Muscle of leg (tissue), 11 donors: ENCODE measurements around the gene ITGA6. TPM values are rescaled to one million over a fixed set of nuclear protein-coding genes. Genes with fewer than 3 reads are reported as not detected.
A peak's percentile ranks its signal among the peaks of the same experiment; 100 is the strongest.

Source experiments
- DNase-seq: peaks from one replicate; pipeline ENCODE4 v3.0.0; 2013
- H3K27ac ChIP-seq: one replicate; pipeline ENCODE4 v1.5.1; 2013; ENCODE audit warnings: mild to moderate bottlenecking, low read length, control low read depth
- H3K27me3 ChIP-seq: one replicate; pipeline ENCODE4 v1.6.1; 2013; ENCODE audit warnings: low read length; ENCODE audit not compliant: control insufficient read depth, insufficient read depth
- H3K36me3 ChIP-seq: one replicate; pipeline ENCODE4 v1.6.1; 2013; ENCODE audit warnings: low read length; ENCODE audit not compliant: control insufficient read depth, insufficient read depth
- H3K4me1 ChIP-seq: one replicate; pipeline ENCODE4 v1.6.1; 2013; ENCODE audit warnings: low read length; ENCODE audit not compliant: control insufficient read depth, insufficient read depth
- H3K4me3 ChIP-seq: one replicate; pipeline ENCODE4 v1.5.1; 2013; ENCODE audit warnings: low read length, control low read depth
- H3K9me3 ChIP-seq: replicated peaks from 2 replicates; pipeline ENCODE4 v1.6.1; 2013; ENCODE audit warnings: low read depth, low read length; ENCODE audit not compliant: control insufficient read depth
- WGBS: methylation state at CpG from one replicate; pipeline ENCODE4 v1.1.5; 2013; ENCODE audit warnings: missing lambda C conversion rate; ENCODE audit not compliant: insufficient coverage; 5-methylcytosine and 5-hydroxymethylcytosine counted together
- polyA plus RNA-seq, 8 donors: library from polyadenylated mRNA; unstranded; fragments of 120-200 nt; gene quantifications; one replicate each; pipeline versions ENCODE4 v1.2.1 to v1.2.3, GENCODE V29; 2013; ENCODE audit warnings: inconsistent platforms in 1 of 8, low replicate concordance in 1 of 8; ENCODE audit not compliant: insufficient read length in 8 of 8, insufficient read depth in 1 of 8
- total RNA-seq: library from RNA; stranded (reverse); fragments of 120-200 nt; gene quantifications from one replicate; pipeline ENCODE4 v1.2.4, GENCODE V29; 2013

ITGA6 gene
- total and polyA plus RNA-seq, 9 donors: 61.6 to 99.0 (median 77.3) TPM

DNA sequence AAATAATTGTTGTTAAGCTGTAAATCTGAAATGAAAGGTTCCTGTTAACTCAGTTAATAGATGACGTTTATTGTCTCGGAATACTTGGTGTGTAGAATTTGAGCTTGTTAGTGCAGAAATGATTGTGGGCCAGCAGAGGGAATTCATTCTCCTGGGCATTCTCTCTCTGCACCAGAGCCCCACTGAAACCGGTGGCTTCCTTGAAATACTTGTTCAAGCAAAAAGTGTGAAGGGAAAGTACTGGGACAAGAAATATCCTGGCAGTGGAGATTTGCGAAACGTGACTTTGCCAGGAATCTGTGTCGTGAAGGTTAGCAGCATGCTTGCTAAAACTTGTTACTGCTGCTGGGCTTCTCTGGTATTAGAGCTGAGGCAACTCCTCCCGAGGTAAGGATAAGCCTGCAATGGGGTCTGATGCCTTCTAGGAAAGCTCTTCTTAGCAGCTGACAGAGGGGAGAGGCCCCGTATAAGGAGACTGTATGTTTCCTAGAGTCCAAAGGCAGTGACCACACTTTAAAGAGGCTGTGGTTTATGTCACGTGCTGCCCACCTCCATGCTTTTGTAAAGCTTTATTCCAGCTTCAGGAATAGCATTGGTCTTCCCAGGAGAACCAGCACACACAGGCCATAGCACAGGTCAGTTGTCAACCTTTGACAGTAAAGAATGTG is 2.0 kb downstream of the ITGA6 start:
- H3K27me3 ChIP-seq: peaks cover 30% of the 10 kb centered on the region
- no peaks in the 10 kb centered on the region for H3K36me3 ChIP-seq
- DNase-seq: no peak
- H3K4me1 ChIP-seq: peaks cover 19% of the 10 kb centered on the region
- 31% methylated on average over 7 of the region's 9 CpGs for WGBS
- no peaks in the 10 kb centered on the region for H3K9me3 ChIP-seq
- H3K4me3 ChIP-seq: peak overlapping the region; percentile 66
- H3K27ac ChIP-seq: peak overlapping the region; percentile 81

DNA sequence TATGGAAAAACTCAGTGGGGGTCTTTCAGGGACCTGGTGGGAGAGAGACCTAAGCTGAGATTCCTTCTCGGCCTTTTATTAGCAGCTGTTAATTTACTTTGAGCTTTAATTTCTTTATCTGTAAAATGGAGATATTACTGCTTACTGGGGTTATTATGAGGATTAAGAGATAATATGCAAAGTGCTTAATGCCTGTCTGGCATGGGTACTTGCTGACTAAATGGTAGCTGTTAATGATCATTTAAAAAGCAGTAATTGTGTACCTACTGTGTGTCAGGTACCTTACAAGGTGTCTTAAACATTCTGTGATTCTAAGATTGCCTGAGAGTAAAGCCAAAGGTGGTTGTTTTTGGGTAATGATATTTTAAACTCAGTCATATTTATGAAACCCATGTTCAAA is 2.6 kb downstream of the ITGA6 start:
- WGBS: no CpG with 5 or more reads among the region's 1 CpG
- Histone ChIP-seq H3K4me3 (peak overlapping the region; percentile 12), H3K27ac (peak overlapping the region; percentile 81), H3K9me3 (no peaks in the 10 kb centered on the region), H3K36me3 (no peaks in the 10 kb centered on the region), H3K27me3 (peaks cover 30% of the 10 kb centered on the region), H3K4me1 (peaks cover 19% of the 10 kb centered on the region)
- no peak for DNase-seq

DNA sequence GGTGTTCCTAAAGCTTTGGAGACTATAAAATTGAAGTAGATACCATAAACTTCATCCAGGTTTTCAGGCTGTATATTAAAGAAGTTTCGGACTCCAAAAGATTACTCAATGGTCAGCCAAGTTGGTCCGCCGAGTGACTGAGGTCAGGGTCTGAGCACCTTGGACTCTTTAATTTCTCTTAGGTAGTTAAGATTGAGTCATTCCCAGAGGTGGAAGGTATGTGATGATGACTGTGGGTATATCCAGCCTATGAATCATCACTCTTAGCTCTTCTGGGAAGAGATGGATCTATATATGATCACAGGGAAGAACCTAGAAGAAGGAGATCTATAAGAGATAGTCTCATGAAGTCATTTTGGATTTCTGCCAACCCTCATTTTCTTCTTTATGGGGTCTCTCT is 3.3 kb downstream of the ITGA6 start:
- Histone ChIP-seq H3K27me3 (peaks cover 30% of the 10 kb centered on the region), H3K4me3 (peak overlapping the region; percentile 6), H3K4me1 (peaks cover 19% of the 10 kb centered on the region), H3K9me3 (no peaks in the 10 kb centered on the region), H3K27ac (no peak overlapping the region), H3K36me3 (no peaks in the 10 kb centered on the region)
- DNase-seq: no peak
- WGBS: no CpG with 5 or more reads among the region's 3 CpGs

DNA sequence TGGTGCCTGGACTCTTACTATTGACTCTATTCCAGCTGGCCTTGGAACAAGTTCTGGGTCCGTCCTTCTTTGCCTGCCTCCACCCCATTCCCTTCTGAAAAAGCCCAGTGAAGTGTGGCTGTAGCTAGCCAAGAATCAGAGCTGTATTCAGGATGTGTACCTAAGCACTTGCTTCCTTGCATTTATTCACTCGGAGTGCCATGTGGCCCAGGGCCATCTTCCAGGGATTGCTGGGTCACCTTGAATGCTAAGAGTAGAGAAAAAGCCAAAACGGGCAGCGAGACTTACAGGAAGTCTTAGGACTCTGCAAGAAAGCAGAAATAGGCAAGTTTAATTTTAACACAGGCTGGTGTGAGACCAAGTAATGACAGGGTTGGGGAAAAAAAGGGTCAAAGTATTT is 4.1 kb downstream of the ITGA6 start:
- Histone ChIP-seq H3K4me1 (peaks cover 19% of the 10 kb centered on the region), H3K4me3 (no peak overlapping the region), H3K9me3 (no peaks in the 10 kb centered on the region), H3K27ac (peak overlapping the region; percentile 24), H3K27me3 (peaks cover 26% of the 10 kb centered on the region), H3K36me3 (no peaks in the 10 kb centered on the region)
- WGBS: 55% methylated on average over 3 of the region's 4 CpGs
- DNase-seq: peak; percentile 51

DNA sequence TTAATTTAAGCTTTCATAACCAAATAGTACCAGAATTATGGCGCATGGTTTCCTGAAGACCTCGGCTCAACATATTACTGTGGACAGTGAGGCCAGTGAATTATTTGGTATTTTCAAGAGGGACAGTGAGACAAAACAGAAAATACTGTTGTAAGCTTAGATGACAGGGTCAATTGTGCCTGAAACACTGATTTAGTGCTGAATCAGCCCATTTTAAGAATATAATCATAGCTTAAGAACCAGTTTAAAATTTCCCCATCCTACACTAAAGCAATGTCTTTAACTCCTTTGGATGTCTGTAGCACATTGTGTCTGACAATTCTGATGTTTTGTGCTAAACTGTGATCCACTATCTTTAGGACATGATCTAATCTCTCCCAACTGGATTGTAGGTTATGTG is 4.6 kb downstream of the ITGA6 start:
- H3K4me3 ChIP-seq: no peak overlapping the region

DNA sequence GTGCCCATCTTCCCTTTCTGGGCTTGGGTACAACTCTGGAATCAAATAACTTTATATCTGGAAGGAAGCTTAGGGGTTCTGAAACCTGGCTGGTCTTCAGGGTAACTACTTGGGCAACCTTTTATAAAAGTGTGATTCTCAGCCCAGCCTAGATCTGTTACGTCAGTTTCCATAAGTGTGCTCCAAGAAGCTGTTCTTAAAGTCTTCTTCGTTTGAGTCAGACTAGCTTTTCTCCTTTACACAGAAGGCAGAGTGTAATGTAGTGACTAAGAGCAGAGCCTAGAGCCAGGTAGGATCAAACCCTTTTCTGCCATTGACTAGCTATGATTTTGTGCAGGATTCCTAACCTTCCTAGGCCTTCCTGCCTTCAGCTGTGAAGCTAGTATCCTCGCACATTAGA is 5.8 kb downstream of the ITGA6 start:
- Histone ChIP-seq H3K36me3 (no peaks in the 10 kb centered on the region), H3K4me3 (no peak overlapping the region), H3K4me1 (peaks cover 12% of the 10 kb centered on the region), H3K27me3 (peaks cover 14% of the 10 kb centered on the region), H3K9me3 (no peaks in the 10 kb centered on the region), H3K27ac (no peak overlapping the region)
- 67% methylated on average over 1 of the region's 3 CpGs for WGBS
- peak; percentile 69 for DNase-seq

More for the DNA sequence above, 4.6 kb downstream of the ITGA6 start:
- no peak for DNase-seq
- peaks cover 15% of the 10 kb centered on the region for H3K4me1 ChIP-seq
- no peaks in the 10 kb centered on the region for H3K36me3 ChIP-seq
- no peaks in the 10 kb centered on the region for H3K9me3 ChIP-seq
- H3K27me3 ChIP-seq: peaks cover 20% of the 10 kb centered on the region
- H3K27ac ChIP-seq: no peak overlapping the region
- WGBS: no CpG with 5 or more reads among the region's 2 CpGs

DNA sequence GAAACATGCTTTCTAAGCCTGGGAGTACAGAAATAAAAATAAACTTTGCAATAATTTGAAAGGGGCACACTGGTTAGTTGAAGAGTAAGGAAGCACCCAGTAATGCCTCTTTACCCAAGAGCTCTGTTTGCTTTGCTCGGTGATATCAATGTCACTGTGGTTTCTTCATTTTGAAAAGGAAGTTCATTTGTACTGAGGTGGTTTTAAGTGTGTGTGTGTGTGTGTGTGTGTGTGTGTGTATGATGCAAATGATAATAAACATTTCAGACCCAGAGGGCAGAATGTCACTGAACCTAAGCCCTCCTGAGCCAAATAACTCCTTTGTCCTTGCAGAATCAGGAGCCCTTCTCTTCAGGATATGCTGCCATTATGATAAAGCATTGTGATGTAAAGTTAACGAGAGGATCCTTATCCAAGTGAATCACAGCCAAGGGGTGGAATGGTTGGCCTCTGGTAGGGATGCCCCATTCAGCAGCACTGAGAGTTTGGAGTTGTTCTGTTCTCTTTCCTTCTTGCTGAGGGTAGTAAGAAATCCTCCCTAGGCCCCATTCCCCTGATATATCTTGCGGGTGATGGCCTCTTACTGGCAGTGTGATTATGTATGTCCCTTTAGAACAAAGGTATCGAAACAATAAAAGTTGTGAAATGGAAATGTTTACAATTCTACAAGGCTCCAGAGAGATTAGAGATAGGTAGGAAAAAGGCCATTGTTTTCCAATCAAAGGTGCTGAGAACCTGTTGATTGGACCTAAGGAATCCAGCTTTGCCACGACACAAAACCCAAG is 7.6 kb downstream of the ITGA6 start:
- H3K4me1 ChIP-seq: peaks cover 10% of the 10 kb centered on the region
- no peak overlapping the region for H3K27ac ChIP-seq
- 58% methylated on average over 2 of the region's 5 CpGs for WGBS

DNA sequence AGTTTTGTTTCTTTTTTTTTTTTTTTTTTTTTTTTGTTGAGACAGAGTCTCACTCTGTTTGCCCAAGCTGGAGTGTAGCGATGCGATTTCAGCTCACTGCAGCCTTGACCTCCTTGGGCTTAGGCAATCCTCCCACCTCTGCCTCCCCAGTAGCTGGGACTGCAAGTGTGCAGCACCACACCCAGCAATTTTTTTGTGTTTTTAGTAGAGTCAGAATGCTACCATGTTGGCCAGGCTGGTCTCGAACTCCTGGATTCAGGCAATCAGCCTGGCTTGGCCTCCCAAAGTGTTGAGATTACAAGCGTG is 8.2 kb downstream of the ITGA6 start:
- Histone ChIP-seq H3K4me3 (no peak overlapping the region), H3K36me3 (no peaks in the 10 kb centered on the region), H3K4me1 (peaks cover 10% of the 10 kb centered on the region), H3K27me3 (no peaks in the 10 kb centered on the region), H3K9me3 (no peaks in the 10 kb centered on the region), H3K27ac (no peak overlapping the region)
- 94% methylated on average over 2 of the region's 4 CpGs for WGBS
- DNase-seq: no peak

More for the DNA sequence above, 7.6 kb downstream of the ITGA6 start:
- no peaks in the 10 kb centered on the region for H3K9me3 ChIP-seq
- H3K4me3 ChIP-seq: no peak overlapping the region
- no peak for DNase-seq
- H3K27me3 ChIP-seq: no peaks in the 10 kb centered on the region
- H3K36me3 ChIP-seq: no peaks in the 10 kb centered on the region

DNA sequence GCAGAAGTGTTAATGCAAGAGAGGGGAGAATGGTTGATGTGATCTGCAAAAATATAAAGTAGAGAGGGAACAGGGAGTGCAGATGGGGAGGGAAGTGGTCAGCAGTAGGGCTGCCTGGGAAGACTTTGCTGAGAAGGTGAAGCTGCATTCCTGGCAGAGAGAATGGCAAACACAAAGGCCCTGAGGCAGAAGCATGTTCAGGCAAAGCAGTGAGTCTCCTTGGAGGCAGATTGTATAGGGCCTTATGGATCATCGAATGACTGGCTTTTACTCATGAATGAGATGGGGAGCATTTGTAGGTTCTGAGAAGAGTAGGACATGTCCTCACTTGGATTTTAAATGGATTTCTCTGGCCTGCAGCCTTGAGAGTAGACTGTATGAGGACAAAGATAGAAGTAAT is 9.5 kb downstream of the ITGA6 start:
- 94% methylated on average over 1 of the region's 1 CpG for WGBS
- H3K4me3 ChIP-seq: no peak overlapping the region
- DNase-seq: no peak
- no peaks in the 10 kb centered on the region for H3K27me3 ChIP-seq
- no peak overlapping the region for H3K27ac ChIP-seq
- no peaks in the 10 kb centered on the region for H3K9me3 ChIP-seq
- H3K4me1 ChIP-seq: peaks cover 13% of the 10 kb centered on the region
- H3K36me3 ChIP-seq: no peaks in the 10 kb centered on the region

DNA sequence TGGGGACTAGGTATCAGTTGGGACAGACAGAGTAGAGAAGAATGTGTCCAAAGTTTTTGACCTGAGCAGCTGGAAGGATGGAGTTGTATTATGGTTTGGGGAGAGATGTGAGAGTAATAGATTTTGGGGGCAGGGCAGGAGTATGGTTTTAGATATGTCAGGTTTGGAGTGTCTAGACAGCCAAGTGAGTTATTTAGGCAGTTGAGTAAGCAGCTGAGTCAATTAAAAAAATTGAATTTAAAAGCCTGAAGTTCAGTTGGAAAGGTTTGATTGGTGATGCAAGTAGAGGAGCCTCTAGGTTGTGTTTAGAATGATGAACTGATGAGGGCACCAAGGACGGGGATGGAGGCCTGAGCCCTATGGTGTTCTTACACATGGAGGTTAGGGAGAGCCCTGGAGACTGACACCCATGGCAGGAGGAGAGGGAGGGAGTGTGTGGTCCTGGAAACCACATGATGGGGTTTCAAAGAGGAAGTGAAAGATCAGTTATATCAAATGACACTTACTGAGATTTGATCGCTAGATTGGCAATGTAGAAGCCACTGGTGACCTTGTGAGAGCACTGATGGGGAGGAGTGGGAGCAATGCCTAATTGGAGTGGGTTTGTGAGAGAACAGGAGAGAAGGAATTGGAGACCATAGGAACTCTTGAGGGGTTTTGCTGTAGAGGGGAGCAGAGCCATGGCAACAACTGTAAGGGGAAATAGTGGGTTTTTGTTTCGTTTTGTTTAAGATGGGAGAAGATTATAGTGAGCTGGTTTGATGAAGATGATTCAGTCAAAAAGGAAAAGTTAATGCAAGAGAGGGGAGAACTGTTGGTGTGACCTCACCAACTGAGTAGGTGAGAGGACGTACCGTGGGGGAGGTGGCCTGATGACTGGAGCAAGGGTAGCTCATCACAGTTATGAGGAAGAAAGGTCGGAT is 10.3 kb downstream of the ITGA6 start:
- Histone ChIP-seq H3K9me3 (no peaks in the 10 kb centered on the region), H3K27ac (no peak overlapping the region), H3K36me3 (no peaks in the 10 kb centered on the region), H3K4me1 (peaks cover 20% of the 10 kb centered on the region), H3K27me3 (no peaks in the 10 kb centered on the region), H3K4me3 (no peak overlapping the region)
- 78% methylated on average over 5 of the region's 6 CpGs for WGBS
- DNase-seq: no peak
